Ascending aorta (tissue), 2 donors: Measurements from ENCODE around the gene CELA3B. TPM values are rescaled to one million over a fixed set of nuclear protein-coding genes. Genes with fewer than 3 reads are reported as not detected.
"Not testable (repeated sequence)": the region's sequence is repeated elsewhere in the genome, so short reads cannot be mapped to it uniquely, and the experiment has no call there.

ENCODE experiments used
- DNase-seq, 2 donors: peaks; one replicate each; pipeline ENCODE4 v3.0.0-alpha.2; 2019; ENCODE audit warnings: low spot score in 2 of 2
- H3K27ac ChIP-seq, 2 donors: fragments of 200-600 bp; sonication (generic); one replicate each; pipeline ENCODE4 v1.5.1; 2016 to 2017; ENCODE audit warnings: mild to moderate bottlenecking in 1 of 2
- H3K27me3 ChIP-seq: fragments of 200-600 bp; sonication (generic); one replicate; pipeline ENCODE4 v1.5.1; 2017
- H3K36me3 ChIP-seq, 2 donors: fragments of 200-600 bp; sonication (generic); one replicate each; pipeline ENCODE4 v1.5.1; 2016
- H3K4me1 ChIP-seq, 2 donors: fragments of 200-600 bp; sonication (generic); one replicate each; pipeline ENCODE4 v1.5.1; 2016 to 2017; ENCODE audit warnings: mild to moderate bottlenecking in 1 of 2
- H3K4me3 ChIP-seq, 2 donors: fragments of 200-600 bp; sonication (generic); one replicate each; pipeline ENCODE4 v1.5.1; 2016 to 2017; ENCODE audit warnings: mild to moderate bottlenecking in 1 of 2
- H3K9me3 ChIP-seq, 2 donors: fragments of 200-600 bp; sonication (generic); one replicate each; pipeline ENCODE4 v1.5.1; 2016
- CTCF ChIP-seq, 3 experiments: fragments of 200-600 bp in 2 of 3; fragments of 450-650 bp in 1 of 3; sonication (generic) in 2 of 3; IDR thresholded peaks; one replicate each; pipeline ENCODE4 v1.5.1; 2016 to 2019; ENCODE audit warnings: antibody characterized with exemption in 3 of 3, mild to moderate bottlenecking in 1 of 3, moderate library complexity in 1 of 3
- intact Hi-C: fragments of 100-400 bp; cut with DNase I; formaldehyde crosslinking; loops from one replicate; pipeline ENCODE4 v1.15.1; 2023
- total RNA-seq: library from RNA; depleted of rRNA; stranded (reverse); fragments of >200 nt; gene quantifications from one replicate; pipeline ENCODE4 v1.1.0, GENCODE V29; 2016

The CELA3B gene
- total RNA-seq, 1 donor from 2014 or later = not detected

DNA sequence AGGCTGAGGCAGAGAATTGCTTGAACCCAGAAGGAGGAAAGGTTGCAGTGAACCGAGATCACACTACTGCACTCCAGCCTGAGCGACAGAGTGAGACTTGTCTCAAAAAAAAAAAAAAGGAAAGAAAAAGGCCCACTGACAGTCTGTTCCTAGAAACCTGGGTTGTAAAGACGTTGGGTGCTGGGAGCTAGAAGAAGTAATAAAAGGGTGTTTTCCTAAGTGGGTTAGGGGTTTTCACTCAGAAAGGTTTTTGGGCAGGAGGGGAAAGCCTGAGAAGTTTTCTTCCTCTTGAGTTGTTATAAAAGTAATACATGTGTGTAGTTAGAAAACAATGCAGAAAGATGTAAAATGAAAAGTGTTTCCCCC, 50.1 kb downstream of the CELA3B start:
- Histone ChIP-seq H3K4me3 (no peak overlapping the region), H3K27me3 (no peaks in the 10 kb centered on the region), H3K9me3 (no peaks in the 10 kb centered on the region), H3K4me1 (peaks cover 4 to 5% of the 10 kb centered on the region in 2 donors), H3K27ac (no peak overlapping the region), H3K36me3 (peaks cover 0 to 5% of the 10 kb centered on the region in 2 donors)
- intact Hi-C loops = no loop called here
- TF ChIP-seq CTCF (IDR thresholded peaks at IDR 0.05) = no peak
- DNase-seq = no peak

DNA sequence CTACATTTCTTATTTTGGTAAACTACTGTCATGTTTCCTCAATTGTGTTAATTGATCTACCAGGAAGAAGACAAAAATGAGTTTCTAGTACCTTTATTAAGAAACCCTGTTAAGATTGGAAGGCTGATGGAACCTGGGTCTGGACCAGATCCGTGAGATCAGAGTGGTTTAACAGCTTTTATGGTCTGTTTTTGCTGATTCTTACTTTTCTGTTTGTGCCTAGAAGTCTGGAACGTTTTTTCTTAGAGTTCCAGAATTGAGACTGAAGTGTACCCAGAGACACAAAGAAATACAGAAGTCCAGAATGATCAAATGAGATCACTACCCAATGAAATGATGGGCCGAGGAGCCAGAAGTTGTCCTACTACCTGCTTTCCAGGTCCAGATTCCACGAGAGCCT, 53.2 kb downstream of the CELA3B start:
- Histone ChIP-seq H3K4me1 (peaks cover 0 to 4% of the 10 kb centered on the region in 2 donors), H3K27me3 (no peaks in the 10 kb centered on the region), H3K4me3 (no peak overlapping the region), H3K27ac (no peak overlapping the region), H3K36me3 (peaks cover 0 to 5% of the 10 kb centered on the region in 2 donors), H3K9me3 (no peaks in the 10 kb centered on the region)
- DNase-seq = no peak
- intact Hi-C loops = no loop called here
- TF ChIP-seq CTCF (IDR thresholded peaks at IDR 0.05) = no peak

DNA sequence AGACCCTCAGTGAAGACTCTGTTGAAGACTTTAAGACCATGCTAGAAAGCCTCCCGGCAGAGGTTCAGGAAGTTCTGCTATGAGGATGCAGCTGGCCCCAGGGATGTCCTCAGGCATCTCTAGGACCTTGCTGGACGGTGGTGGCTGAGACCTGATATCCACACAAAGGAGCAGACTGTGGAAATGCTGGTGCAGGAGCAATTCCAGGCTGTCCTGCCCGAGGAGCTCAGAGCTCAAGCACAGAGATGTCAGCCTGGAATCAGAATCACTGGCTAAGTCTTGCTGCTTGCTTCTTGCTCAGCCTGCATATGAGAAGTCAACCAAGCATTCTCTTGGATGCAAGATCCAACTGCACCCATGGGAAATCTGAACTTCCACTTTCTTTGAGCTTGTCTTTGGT, 53.7 kb downstream of the CELA3B start:
- H3K27me3 ChIP-seq = no peaks in the 10 kb centered on the region
- intact Hi-C loops = no loop called here
- no peaks in the 10 kb centered on the region for H3K9me3 ChIP-seq
- DNase-seq = no peak
- TF ChIP-seq CTCF (IDR thresholded peaks at IDR 0.05) = no peak
- H3K36me3 ChIP-seq = peaks cover 0 to 5% of the 10 kb centered on the region in 2 donors
- peaks cover 0 to 4% of the 10 kb centered on the region in 2 donors for H3K4me1 ChIP-seq
- H3K27ac ChIP-seq = no peak overlapping the region
- no peak overlapping the region for H3K4me3 ChIP-seq

GRCh38 chr1:22031214-22031962, 54.6 kb downstream of the CELA3B start:
- Histone ChIP-seq H3K9me3 (no peaks in the 10 kb centered on the region), H3K36me3 (peaks cover 0 to 5% of the 10 kb centered on the region in 2 donors), H3K4me1 (peaks cover 0 to under 1% of the 10 kb centered on the region in 2 donors), H3K4me3 (no peak overlapping the region), H3K27ac (no peak overlapping the region), H3K27me3 (no peaks in the 10 kb centered on the region)
- no peak for TF ChIP-seq CTCF (IDR thresholded peaks at IDR 0.05)
- intact Hi-C loops = no loop called here
- DNase-seq = no peak

DNA sequence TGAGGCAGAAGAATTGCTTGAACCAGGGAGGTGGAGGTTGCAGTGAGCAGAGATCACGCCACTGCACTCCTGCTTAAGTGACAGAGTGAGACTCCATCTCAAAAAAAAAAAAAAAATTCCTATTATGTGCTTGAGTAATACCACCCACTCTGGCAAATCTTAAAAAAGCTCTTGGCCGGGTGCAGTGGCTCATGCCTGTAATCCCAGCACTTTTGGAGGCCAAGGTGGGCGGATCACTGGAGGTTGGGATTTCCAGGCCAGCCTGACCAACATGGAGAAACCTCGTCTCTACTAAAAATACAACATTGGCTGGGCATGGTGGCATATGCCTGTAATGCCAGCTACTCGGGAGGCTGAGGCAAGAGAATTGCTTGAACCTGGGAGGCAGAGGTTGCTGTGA, 58.0 kb downstream of the CELA3B start:
- H3K4me1 ChIP-seq, H3K4me3 ChIP-seq, intact Hi-C loops, DNase-seq, H3K36me3 ChIP-seq, H3K27me3 ChIP-seq, H3K27ac ChIP-seq, H3K9me3 ChIP-seq: not testable (repeated sequence)

- Histone ChIP-seq H3K9me3 (no peaks in the 10 kb centered on the region), H3K4me1 (no peaks in the 10 kb centered on the region), H3K4me3 (no peak overlapping the region), H3K27me3 (no peaks in the 10 kb centered on the region), H3K36me3 (no peaks in the 10 kb centered on the region), H3K27ac (no peak overlapping the region)
- no peak for DNase-seq
- intact Hi-C loops = no loop called here
- no peak for TF ChIP-seq CTCF (IDR thresholded peaks at IDR 0.05)
Observed at GRCh38 chr1:22037520-22037919, 60.7 kb downstream of the CELA3B start.
